ENCODE data around the gene KAZN. TPM values are rescaled to one million over a fixed set of nuclear protein-coding genes. Genes with fewer than 3 reads are reported as not detected.

Gene KAZN
- total RNA-seq, 1 donor from 2014 or later, result 7.9 TPM

- Mint-ChIP-seq H3K4me1 (ENCODE audit: low read depth, unreplicated experiment) (peaks cover 13% of the 10 kb centered on the region), H3K4me3 (ENCODE audit: unreplicated experiment) (no peak overlapping the region), H3K36me3 (ENCODE audit: unreplicated experiment) (peaks cover 5% of the 10 kb centered on the region), H3K9me3 (ENCODE audit: unreplicated experiment) (peaks cover 7% of the 10 kb centered on the region), H3K27me3 (ENCODE audit: unreplicated experiment) (peaks cover 6% of the 10 kb centered on the region), H3K27ac (ENCODE audit: unreplicated experiment) (no peak overlapping the region)
- DNase-seq, result no peak
- no peak for TF ChIP-seq CTCF (IDR thresholded peaks at IDR 0.05; ENCODE audit: partially characterized antibody, unreplicated experiment)
Measured at GRCh38 chr1:14663773-14664172, 65.3 kb downstream of the KAZN start.

GRCh38 chr1:14666373-14666772 lies 67.9 kb downstream of the KAZN start:
- TF ChIP-seq CTCF (IDR thresholded peaks at IDR 0.05; ENCODE audit: partially characterized antibody, unreplicated experiment), result no peak
- peaks cover 7% of the 10 kb centered on the region for H3K9me3 Mint-ChIP-seq (ENCODE audit: unreplicated experiment)
- no peak for DNase-seq
- peaks cover 12% of the 10 kb centered on the region for H3K4me1 Mint-ChIP-seq (ENCODE audit: low read depth, unreplicated experiment)
- peak overlapping the region; percentile 1 for H3K27ac Mint-ChIP-seq (ENCODE audit: unreplicated experiment)
- peaks cover 5% of the 10 kb centered on the region for H3K36me3 Mint-ChIP-seq (ENCODE audit: unreplicated experiment)
- H3K4me3 Mint-ChIP-seq (ENCODE audit: unreplicated experiment), result no peak overlapping the region
- H3K27me3 Mint-ChIP-seq (ENCODE audit: unreplicated experiment), result peaks cover 6% of the 10 kb centered on the region

GRCh38 chr1:14666962-14667650 lies 68.6 kb downstream of the KAZN start:
- H3K27me3 Mint-ChIP-seq (ENCODE audit: unreplicated experiment), result peaks cover 6% of the 10 kb centered on the region
- peaks cover 5% of the 10 kb centered on the region for H3K36me3 Mint-ChIP-seq (ENCODE audit: unreplicated experiment)
- no peak for TF ChIP-seq CTCF (IDR thresholded peaks at IDR 0.05; ENCODE audit: partially characterized antibody, unreplicated experiment)
- peaks cover 7% of the 10 kb centered on the region for H3K9me3 Mint-ChIP-seq (ENCODE audit: unreplicated experiment)
- peaks cover 14% of the 10 kb centered on the region for H3K4me1 Mint-ChIP-seq (ENCODE audit: low read depth, unreplicated experiment)
- H3K27ac Mint-ChIP-seq (ENCODE audit: unreplicated experiment), result peak overlapping the region; percentile 1
- no peak for DNase-seq
- H3K4me3 Mint-ChIP-seq (ENCODE audit: unreplicated experiment), result no peak overlapping the region

GRCh38 chr1:14667651-14667984 lies 69.1 kb downstream of the KAZN start:
- H3K27me3 Mint-ChIP-seq (ENCODE audit: unreplicated experiment), result peaks cover 4% of the 10 kb centered on the region

More at GRCh38 chr1:14667651-14667984, 69.1 kb downstream of the KAZN start:
- Mint-ChIP-seq H3K36me3 (ENCODE audit: unreplicated experiment) (peaks cover 5% of the 10 kb centered on the region), H3K9me3 (ENCODE audit: unreplicated experiment) (peaks cover 7% of the 10 kb centered on the region), H3K27ac (ENCODE audit: unreplicated experiment) (no peak overlapping the region), H3K4me1 (ENCODE audit: low read depth, unreplicated experiment) (peaks cover 14% of the 10 kb centered on the region), H3K4me3 (ENCODE audit: unreplicated experiment) (no peak overlapping the region)
- DNase-seq, result no peak
- no peak for TF ChIP-seq CTCF (IDR thresholded peaks at IDR 0.05; ENCODE audit: partially characterized antibody, unreplicated experiment)
